HG03521 (cell line): ENCODE results near the gene MID2.
"Not testable (repeated sequence)": the region's sequence is repeated elsewhere in the genome, so short reads cannot be mapped to it uniquely, and the experiment has no call there.

Source experiments
- ATAC-seq: cut with Tn5 transposase; IDR thresholded peaks from one replicate; pipeline ENCODE4 v1.9.1; 2021; ENCODE audit warnings: mild to moderate bottlenecking, moderate library complexity; ENCODE audit not compliant: unreplicated experiment

Gene MID2, protein sequence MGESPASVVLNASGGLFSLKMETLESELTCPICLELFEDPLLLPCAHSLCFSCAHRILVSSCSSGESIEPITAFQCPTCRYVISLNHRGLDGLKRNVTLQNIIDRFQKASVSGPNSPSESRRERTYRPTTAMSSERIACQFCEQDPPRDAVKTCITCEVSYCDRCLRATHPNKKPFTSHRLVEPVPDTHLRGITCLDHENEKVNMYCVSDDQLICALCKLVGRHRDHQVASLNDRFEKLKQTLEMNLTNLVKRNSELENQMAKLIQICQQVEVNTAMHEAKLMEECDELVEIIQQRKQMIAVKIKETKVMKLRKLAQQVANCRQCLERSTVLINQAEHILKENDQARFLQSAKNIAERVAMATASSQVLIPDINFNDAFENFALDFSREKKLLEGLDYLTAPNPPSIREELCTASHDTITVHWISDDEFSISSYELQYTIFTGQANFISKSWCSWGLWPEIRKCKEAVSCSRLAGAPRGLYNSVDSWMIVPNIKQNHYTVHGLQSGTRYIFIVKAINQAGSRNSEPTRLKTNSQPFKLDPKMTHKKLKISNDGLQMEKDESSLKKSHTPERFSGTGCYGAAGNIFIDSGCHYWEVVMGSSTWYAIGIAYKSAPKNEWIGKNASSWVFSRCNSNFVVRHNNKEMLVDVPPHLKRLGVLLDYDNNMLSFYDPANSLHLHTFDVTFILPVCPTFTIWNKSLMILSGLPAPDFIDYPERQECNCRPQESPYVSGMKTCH

DNA sequence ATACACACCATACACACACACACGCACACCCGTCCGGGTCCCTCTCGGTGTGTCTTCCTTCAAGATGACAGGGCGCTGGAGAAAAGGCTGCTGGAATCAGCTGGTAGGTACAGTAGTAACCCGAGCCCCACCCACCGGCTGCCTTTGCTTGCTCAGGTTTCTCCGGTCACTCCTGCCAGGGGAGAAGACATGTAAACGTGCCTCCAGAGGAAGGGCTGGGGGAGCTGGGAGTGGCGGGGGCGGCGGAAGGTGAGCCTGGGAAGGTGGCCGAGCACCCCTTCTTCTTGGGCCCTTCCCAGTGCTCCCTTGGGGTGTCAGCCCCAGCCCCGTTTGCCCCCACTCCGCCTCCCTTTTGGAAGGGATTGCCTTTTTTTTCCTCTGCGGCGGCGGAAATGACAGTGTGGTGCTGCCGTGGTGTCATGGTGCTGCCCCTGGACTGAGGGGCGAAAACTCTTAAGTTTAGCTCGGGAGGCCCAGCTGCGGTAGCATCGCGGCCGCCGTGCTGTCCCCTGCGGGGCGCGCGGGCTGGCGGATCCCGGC is at the start of gene MID2:
MID2 (plus strand) TSS at position 169 of the 540 bp plus-strand sequence. CDS start 561 bp downstream, outside the sequence.
- ATAC-seq: no peak

DNA sequence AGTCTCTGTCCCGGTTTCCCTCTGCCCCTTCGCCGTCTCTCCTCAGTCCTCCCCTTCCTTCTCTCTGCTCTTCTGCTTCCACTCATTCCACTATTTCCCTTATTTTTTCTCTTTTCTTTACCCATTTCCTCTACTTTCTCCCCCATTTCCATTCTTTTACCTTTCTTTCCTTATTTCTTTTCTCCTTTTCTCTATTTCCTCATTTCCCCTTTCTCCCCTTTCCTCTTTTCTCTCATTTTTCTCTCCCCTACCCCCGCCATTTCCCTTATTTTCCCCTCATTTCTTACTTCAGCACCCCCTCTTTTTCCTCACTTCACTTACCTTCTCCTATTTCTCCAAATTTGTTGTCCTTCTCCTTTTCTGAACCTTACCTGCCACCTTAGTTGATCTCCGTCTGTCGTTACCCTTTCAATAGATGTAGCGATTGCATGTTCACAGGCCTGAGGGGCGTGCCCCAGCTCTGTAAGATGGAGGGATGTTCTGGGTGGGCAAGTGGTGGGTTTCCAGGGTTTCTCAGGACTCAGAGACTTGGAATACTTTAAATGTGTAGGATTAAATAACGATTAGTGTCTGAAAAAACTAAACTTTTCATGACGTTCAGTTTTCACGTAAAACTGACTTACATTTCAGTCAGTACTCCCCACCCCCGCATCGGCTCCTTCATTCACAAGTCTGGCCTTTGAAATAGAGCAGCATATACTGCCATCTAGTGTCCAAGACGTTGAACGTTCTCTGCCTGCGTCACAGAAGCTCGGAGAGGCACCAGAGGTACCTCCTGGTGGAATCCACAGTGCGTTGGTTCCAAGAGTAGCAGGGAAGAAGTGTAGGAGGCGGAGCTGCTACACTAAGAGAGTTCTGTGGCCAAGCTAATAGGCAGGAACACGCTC is 48.8 kb upstream of the MID2 start:
- ATAC-seq: peak; percentile 82

DNA sequence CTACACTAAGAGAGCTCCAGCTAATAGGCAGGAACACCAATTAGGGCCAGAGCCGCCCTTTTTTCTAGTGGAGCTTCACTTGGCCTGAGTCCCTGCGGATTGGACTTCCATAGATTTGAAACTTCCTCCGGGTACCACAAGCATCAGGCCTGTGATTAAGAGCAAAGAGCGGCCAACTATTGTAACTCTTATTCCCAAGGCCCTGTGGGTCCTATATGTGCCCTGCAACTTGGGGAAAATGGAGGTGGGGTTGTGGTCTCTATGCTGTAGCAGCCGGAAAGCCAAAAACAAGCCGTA is 48.2 kb upstream of the MID2 start, which contains the start of gene NCBP2L:
NCBP2L (plus strand) TSS at position 198 of the 297 bp plus-strand sequence. CDS start 16,488 bp downstream, outside the sequence.
- no peak for ATAC-seq

DNA sequence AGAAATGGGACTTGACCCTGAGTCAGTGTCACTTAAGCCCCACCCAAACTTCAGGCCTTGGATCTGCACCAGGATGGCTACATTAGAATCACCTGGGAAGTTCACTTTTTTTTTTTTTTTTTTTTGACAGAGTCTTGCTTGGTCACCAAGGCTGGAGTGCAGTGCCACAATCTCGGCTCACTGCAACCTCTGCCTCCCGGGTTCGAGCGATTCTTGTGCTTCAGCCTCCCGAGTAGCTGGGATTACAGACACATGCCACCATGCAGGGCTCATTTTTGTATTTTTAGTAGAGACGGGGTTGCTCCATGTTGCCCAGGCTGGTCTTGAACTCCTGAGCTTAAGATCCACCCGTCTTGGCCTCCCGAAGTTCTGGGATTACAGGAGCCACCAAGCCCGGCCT is 45.1 kb upstream of the MID2 start:
- ATAC-seq: no peak

DNA sequence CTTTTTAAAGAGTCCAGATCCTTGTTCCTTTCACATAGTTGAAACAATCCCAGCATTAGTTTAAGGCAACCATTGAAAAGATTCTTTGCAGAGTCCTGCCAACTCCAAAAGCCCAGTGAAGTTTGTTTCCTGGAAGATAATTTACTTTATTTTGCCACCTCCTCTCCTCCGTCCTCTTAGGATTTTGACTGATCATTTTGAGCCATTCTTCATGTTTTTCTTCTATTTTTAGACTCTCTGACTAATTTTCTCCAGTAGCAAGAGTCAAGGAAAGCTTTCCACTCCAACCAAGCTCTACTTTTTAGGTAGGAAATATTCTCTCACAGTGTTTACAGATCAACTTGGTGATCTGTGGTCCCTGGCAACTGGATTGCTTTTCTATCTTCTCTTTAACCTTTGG is 37.8 kb upstream of the MID2 start:
- ATAC-seq: no peak

DNA sequence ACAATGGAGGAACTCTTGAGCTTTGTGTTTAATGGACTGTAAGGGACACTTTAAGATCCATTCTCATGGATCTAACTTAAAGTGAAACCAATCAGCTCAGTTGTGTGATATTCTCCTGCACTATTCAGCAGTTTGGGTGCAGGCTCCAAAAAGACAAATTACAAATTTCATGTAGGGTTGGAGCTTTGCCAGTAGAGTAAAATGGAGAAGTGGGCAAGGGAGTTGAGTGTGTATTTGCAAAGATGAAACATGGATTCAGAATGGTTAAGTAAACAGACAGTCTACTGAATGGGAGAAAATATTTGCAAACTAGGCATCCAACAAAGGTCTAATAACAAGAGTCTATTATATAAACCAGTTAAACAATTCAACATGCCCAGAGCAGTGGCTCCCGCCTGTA is 21.2 kb upstream of the MID2 start:
- ATAC-seq: no peak

DNA sequence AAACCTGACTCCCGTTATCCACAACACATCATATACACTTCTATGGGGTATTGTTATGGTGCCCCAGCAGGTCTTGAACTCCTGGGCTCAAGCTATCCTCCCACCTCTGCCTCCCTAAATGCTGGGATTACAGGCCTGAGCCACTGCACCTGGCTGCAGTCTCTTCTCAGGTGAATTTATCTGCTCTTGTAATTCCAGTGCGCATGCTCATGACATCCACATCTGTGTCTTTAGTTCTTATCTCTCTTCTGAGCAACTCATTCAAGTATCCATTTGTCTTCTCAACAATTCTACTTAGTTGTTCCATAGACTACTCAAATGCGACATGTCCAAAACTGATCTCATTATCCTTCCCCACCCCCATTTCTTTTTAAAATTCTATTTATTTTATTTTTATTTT is 20.5 kb upstream of the MID2 start:
- no peak for ATAC-seq

DNA sequence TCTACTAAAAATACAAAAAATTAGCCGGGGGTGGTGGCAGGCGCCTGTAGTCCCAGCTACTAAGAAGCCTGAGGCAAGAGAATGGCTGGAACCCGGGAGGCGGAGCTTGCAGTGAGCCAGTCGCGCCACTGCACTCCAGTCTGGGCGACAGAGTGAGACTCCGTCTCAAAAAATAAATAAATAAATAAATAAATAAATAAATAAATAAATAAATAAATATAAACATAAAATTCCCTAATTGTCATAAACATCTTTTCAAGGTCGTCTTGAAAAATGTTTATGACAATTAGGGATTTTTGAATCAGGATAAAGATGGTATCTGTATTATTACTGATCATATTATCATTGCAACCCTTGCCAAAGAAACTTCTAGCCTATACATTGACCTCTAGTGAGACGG is 15.6 kb upstream of the MID2 start:
- not testable (repeated sequence) for ATAC-seq

DNA sequence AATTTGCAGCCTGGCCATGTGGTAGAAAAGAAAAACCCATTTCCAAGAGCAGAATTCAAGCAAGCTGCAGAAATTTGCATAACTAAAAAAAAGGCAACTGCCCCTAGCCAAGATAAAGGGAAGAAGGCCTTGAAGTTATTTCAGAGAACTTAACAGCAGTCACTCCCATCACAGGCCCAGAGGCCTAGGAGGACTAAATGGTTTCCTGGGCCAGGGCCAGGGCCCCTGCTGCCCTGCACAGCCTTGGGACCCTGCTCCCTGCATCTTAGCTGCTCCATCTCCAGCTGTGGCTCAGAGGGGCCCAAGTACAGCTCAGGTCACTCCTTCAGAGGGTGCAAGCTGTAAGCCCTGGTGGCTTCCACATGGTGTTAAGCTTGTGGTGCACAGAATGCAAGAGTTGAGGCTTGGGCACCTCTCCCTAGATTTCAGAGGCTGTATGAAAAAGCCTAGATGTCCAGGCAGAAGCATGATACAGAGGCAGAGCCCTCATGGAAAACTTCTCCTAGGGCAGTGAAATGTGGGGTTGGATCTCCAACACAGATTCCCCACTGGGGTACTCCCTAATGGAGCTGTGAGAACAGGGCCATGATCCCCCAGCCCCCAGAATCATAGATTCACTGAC is 6.7 kb upstream of the MID2 start:
- ATAC-seq: no peak

DNA sequence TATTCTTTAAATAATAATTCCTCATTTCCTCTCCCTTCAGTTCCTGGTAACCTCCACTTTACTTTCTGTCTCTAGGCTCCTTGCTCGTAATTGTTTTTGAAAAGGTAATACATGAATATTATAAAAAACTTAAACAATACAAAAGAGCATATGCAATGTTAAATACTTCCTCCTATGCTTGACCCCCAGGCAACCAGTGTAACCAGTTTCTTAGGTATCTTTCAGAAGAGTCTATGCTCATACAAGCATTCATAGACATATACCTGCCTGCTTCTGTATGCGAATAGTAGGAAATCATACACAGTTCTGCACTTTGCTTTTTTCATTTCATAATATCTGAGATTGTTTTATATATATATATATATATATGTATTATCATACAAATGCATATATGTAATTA is 2.6 kb upstream of the MID2 start:
- no peak for ATAC-seq

DNA sequence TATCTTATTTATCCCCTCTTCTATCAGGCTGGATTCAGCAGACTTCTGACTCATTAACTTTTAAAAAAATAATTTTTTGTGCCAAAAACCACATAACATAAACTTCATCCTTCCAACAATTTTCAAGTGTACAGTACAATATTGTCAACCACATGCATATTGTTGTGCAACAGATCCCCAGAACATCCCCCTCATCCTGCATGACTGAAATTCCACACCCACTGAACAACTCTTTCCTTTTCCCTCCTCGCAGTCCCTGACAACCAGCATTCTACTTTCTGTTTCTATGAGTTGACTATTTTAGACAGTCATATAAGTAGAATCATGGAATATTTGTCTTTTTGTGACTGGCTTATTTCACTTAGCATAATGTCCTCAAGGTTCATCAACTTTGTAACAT is 2.2 kb upstream of the MID2 start:
- no peak for ATAC-seq

DNA sequence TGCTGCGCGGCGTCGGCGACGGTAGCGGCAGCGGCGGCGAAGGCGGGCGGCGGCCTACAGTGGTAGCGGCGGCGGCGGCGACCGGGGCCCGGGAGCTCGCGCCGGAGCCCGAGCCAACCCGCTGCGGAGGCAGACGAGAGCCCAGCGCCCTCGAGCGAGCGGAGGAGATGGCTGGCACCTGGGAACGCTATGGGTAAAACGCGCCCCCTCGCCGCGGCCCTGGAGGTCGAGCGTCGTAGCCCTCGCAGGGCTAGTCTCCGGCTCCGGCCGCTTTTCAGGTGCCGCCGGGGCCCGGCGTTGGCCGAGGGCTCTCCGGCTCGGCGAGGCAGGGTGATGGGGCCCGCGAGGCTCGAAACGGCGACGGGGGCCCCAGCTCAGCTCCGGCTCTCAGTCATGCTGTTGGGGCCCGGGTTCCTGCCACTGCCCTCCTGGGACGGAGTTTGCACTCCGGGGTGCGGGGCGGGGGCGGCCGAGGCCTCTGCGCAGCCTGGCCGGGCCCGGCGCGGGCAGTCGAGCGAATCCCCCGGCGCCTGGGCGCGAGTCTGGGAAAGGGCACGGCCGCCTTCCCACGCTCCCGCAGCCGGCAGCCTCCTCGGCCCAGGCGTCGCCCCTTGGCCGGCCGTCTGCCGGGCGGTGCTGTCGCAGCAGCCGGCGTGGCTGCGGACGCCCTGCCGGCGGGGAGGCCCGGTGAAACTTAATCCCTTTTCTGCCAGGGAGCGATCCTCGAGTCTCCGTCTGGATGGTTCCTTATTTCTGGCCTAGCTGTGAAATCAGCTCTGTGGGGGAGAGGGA is 768 bp downstream of the MID2 start:
- ATAC-seq: no peak

DNA sequence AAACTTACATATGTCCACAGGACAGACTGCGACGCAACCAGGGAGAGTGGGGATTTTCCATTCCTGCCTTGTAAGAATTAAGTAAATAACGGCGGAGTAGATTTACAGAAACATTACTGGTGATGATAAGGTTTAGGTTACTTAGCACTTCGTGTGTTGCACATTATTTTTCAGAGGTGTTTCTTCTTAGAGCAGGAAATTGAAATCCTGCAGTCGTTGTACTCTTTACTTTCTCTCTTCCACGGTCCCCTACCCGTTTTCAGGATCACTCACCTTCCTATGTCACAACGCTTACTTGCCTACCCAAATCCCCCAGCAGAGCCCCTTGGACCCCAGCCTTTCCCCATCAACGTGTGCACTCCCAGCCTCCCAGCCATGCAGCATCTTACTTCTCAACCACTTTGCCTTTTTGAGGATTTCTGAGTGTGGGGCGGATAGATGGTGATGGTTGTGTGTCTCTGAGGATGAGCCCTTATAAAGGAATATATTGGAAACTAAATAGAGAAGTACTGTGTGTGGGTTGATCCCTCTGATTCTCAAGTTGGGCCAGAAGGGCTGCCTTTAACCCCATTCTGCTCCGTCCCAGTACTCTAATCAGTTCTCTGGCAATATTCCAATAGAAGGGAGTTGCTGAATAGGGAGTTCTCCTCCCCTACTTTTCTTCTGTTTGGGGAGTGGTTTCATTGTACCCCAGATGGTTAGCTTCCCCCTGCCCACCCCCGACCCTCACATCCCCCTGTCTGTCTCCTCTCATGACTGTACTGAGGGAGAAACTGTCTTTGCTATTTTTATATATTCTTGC is 1.6 kb downstream of the MID2 start:
- ATAC-seq: no peak

DNA sequence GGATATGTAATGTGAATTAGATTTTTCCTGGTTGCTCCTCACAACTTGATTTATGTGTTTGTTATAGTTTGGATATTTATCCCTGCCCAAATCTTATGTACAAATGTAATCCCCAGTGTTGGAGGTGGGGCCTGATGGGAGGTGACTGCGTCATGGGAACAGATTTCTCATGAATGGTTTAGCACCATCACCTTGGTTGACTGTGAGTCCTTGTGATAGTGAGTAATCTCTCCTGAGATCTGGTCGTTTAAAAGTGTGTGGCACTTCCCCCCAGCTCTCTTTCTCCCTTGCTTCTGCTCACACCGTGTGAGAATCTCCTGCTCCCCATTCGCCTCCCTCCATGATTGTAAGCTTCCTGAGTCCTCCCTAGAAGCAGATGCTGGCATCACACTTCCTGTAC is 2.2 kb downstream of the MID2 start:
- no peak for ATAC-seq

DNA sequence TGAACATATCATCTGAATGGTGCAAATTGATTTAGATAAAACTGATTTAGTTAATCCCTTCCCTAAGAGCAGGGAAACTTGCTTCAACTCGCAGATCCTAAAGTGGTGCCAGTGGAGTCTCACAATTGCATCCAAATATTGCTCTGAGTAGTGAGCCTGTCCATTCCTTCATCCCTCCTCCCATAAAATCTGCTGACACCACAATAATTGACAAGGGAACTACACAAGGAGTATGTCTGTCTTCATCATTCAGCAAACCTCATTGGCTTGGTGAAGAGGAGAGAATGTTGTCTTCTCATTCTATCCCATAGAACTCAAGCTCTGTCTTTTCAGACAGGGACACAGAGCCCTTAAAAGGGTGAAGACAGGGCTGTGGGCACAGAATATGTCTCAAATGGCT is 4.2 kb downstream of the MID2 start:
- no peak for ATAC-seq

DNA sequence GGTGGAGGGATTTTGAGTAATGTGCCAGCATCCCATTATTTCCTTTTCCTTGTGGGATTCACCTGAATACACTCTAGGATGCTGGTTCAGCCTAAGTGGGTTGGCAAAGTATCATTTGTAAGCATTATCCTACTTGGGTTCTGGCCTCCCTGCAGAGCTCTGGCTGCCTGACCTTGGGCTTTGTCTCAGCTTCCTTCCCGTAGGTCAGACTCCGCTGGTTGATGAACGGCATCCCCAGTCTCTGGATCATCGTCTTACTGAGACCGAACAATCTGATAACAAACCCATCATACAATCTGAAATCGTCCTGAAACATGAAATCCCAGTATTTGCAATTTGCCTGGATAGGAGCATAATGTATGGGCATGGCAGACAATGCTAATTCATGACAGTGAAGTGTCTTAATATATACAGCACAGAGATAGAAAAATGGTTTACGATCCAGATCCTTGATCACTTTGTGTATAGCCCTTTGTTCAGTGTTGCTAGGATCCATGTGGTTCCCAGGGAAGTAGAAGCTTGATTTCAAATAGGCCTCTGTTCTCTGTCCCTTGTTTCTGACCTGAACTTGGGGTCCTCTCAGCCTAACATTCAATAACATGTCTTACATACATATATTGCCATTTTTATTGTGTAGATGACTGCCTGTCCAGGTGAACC is 5.5 kb downstream of the MID2 start:
- no peak for ATAC-seq

DNA sequence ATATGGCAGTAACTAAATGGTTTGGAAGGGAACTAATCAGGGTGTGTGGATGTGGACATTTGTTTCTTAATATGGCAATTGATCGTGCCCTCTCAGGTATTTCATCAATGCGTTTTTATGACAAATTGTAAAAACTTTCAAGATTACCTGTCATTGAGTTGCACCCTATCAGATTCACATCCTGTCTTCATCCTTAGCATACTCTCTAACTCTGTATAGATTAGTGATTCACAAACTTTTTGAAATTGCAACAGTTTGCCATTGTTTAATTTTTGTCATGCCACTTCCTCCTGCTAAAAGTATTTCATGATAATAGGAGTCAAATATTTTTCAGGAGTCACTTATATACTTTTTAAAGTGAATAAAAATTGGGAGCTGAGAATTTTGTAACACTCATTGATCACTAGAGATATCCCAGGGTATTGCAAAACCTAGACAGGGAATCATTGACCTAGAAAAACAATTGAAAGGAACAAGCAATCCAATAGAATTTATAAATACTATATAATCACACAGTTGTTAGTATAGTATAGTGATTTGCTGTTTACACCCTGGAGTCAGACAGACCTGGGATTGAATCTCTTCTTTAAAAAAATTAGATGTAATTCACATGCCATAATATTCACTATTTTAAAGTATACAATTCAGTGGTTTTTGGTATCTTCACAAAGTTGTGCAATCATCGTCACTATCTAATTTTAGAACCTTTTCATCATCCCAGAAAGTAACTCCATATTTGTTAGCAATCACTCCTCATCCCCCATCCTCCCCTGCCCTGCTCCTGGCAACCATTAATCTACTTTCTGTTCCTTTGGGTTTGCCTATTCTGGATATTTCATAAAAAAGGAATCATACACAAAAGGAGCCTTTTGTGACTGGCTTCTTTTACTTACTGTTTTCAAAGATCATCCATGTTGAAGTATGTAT is 8.9 kb downstream of the MID2 start:
- no peak for ATAC-seq

DNA sequence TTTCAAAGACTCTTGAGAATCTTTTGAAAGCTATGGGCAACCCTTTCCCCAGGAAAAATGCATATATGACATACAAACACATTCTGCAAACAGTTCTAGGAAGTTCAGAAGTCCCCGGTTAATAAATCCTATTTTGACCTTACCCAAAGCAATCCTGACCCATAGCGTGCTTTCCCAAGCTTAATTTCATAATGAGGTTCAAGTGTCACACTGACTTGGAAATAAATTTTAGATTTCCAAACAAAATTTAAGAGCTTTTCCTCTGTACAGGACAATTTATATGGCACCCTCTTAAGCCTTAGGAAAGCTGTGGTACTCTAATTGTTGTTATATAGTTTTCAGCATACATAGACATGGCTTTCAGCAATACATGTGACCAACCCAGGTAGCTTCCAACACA is 11.3 kb downstream of the MID2 start:
- no peak for ATAC-seq
